ENCODE data around the gene CTRB2.

CTRB2 gene

GRCh38 chr16:75224306-75225082 is 17.5 kb upstream of the CTRB2 start:
- TF ChIP-seq POLR2AphosphoS5 (IDR thresholded peaks at IDR 0.05; ENCODE audit: low read depth, low read length) (no peak), FOXP2 (optimal IDR thresholded peaks at IDR 0.05; ENCODE audit: borderline replicate concordance, extremely low read depth, extremely low read length, insufficient read depth) (no peak), TAF1 (IDR thresholded peaks at IDR 0.05; ENCODE audit: borderline replicate concordance, insufficient read depth, low read length) (no peak), SIN3A (IDR thresholded peaks at IDR 0.05; ENCODE audit: borderline replicate concordance, insufficient read depth, low read length) (no peak), REST (IDR thresholded peaks at IDR 0.05; ENCODE audit: insufficient read depth in 1 of 2, low read depth in 2 of 2, low read length in 2 of 2) (no peak)

GRCh38 chr16:75222271-75222783 is 15.4 kb upstream of the CTRB2 start:
- no peak for TF ChIP-seq SIN3A (IDR thresholded peaks at IDR 0.05; ENCODE audit: borderline replicate concordance, insufficient read depth, low read length)
- no peak for TF ChIP-seq REST (IDR thresholded peaks at IDR 0.05; ENCODE audit: insufficient read depth in 1 of 2, low read depth in 2 of 2, low read length in 2 of 2)
- no peak for TF ChIP-seq POLR2AphosphoS5 (IDR thresholded peaks at IDR 0.05; ENCODE audit: low read depth, low read length)
- TF ChIP-seq FOXP2 (optimal IDR thresholded peaks at IDR 0.05; ENCODE audit: borderline replicate concordance, extremely low read depth, extremely low read length, insufficient read depth): no peak

- TF ChIP-seq POLR2AphosphoS5 (IDR thresholded peaks at IDR 0.05; ENCODE audit: low read depth, low read length) (no peak), SIN3A (IDR thresholded peaks at IDR 0.05; ENCODE audit: borderline replicate concordance, insufficient read depth, low read length) (no peak), FOXP2 (optimal IDR thresholded peaks at IDR 0.05; ENCODE audit: borderline replicate concordance, extremely low read depth, extremely low read length, insufficient read depth) (no peak), REST (IDR thresholded peaks at IDR 0.05; ENCODE audit: insufficient read depth in 1 of 2, low read depth in 2 of 2, low read length in 2 of 2) (no peak)
Measured at GRCh38 chr16:75219838-75220237, 12.9 kb upstream of the CTRB2 start.

- TF ChIP-seq POLR2AphosphoS5 (IDR thresholded peaks at IDR 0.05; ENCODE audit: low read depth, low read length) (no peak), REST (IDR thresholded peaks at IDR 0.05; ENCODE audit: insufficient read depth in 1 of 2, low read depth in 2 of 2, low read length in 2 of 2) (no peak), TAF1 (IDR thresholded peaks at IDR 0.05; ENCODE audit: borderline replicate concordance, insufficient read depth, low read length) (no peak), FOXP2 (optimal IDR thresholded peaks at IDR 0.05; ENCODE audit: borderline replicate concordance, extremely low read depth, extremely low read length, insufficient read depth) (no peak), SIN3A (IDR thresholded peaks at IDR 0.05; ENCODE audit: borderline replicate concordance, insufficient read depth, low read length) (no peak)
Measured at GRCh38 chr16:75219088-75219487, 12.1 kb upstream of the CTRB2 start.

Data from PFSK-1 (cell line).